Uterus (tissue), 4 donors: ENCODE measurements around the gene NBAS. TPM values are rescaled to one million over a fixed set of nuclear protein-coding genes. Genes with fewer than 3 reads are reported as not detected.

ENCODE experiments used
- DNase-seq, 2 donors: peaks; one replicate each; pipeline ENCODE4 v3.0.0-alpha.2; 2019 to 2020
- H3K27ac ChIP-seq, 2 donors: fragments of 200-600 bp; sonication (generic); 1 replicate in 1 of 2; 2 replicates in 1 of 2; pipeline ENCODE4 v1.5.1; 2016 to 2018
- H3K27me3 ChIP-seq, 2 donors: fragments of 200-600 bp; sonication (generic); one replicate each; pipeline ENCODE4 v1.5.1; 2018 to 2019; ENCODE audit warnings: control low read depth in 1 of 2
- H3K36me3 ChIP-seq, 2 donors: fragments of 200-600 bp; sonication (generic); one replicate each; pipeline ENCODE4 v1.5.1; 2019; ENCODE audit warnings: control low read depth in 1 of 2
- H3K4me1 ChIP-seq, 2 donors: fragments of 200-600 bp; sonication (generic); one replicate each; pipeline ENCODE4 v1.5.1; 2018 to 2019; ENCODE audit warnings: control low read depth in 1 of 2
- H3K4me3 ChIP-seq, 2 donors: fragments of 200-600 bp; sonication (generic); 1 replicate in 1 of 2; 2 replicates in 1 of 2; pipeline ENCODE4 v1.5.1; 2018 to 2019; ENCODE audit warnings: mild to moderate bottlenecking in 1 of 2
- H3K9me3 ChIP-seq, 2 donors: fragments of 200-600 bp; sonication (generic); one replicate each; pipeline ENCODE4 v1.5.1; 2019; ENCODE audit warnings: control low read depth in 1 of 2
- CTCF ChIP-seq, 4 experiments: fragments of 200-600 bp in 2 of 4; fragments of 450-650 bp in 2 of 4; sonication (generic) in 2 of 4; IDR thresholded peaks; one replicate each; pipeline ENCODE4 v1.5.1; 2016 to 2019; ENCODE audit warnings: antibody characterized with exemption in 4 of 4, mild to moderate bottlenecking in 2 of 4, moderate library complexity in 1 of 4
- POLR2A ChIP-seq, 2 donors: fragments of 450-650 bp; IDR thresholded peaks; one replicate each; pipeline ENCODE4 v1.6.1; 2016; ENCODE audit warnings: antibody characterized with exemption in 2 of 2, mild to moderate bottlenecking in 1 of 2, moderate library complexity in 1 of 2
- intact Hi-C: fragments of 100-400 bp; cut with DNase I; formaldehyde crosslinking; loops from one replicate; pipeline ENCODE4 v1.15.1; 2023; ENCODE audit warnings: low total_unique reads
- total RNA-seq, 4 donors: library from RNA; depleted of rRNA in 3 of 4; stranded (reverse); fragments of >200 nt in 3 of 4; gene quantifications; one replicate each; pipeline versions ENCODE4 v1.1.0 to v1.2.4, GENCODE V29; 2014 to 2023
- donor health status: DM: yes; HTN: yes; CAD: no.

NBAS gene
- total RNA-seq, 4 donors from 2014 or later = 36.2 to 93.5 (median 49.5) TPM

- DNase-seq = no peak
- intact Hi-C loops = no loop called here
- Histone ChIP-seq H3K27ac (no peak overlapping the region), H3K27me3 (no peaks in the 10 kb centered on the region), H3K36me3 (no peaks in the 10 kb centered on the region), H3K4me1 (no peaks in the 10 kb centered on the region), H3K9me3 (no peaks in the 10 kb centered on the region), H3K4me3 (no peak overlapping the region)
- no peak for TF ChIP-seq CTCF (IDR thresholded peaks at IDR 0.05)
- no peak for TF ChIP-seq POLR2A (IDR thresholded peaks at IDR 0.05)
Measured at GRCh38 chr2:15241201-15241600, 319.9 kb downstream of the NBAS start.

GRCh38 chr2:15238028-15238427 lies 323.1 kb downstream of the NBAS start:
- H3K4me3 ChIP-seq = no peak overlapping the region
- H3K27me3 ChIP-seq = no peaks in the 10 kb centered on the region
- H3K4me1 ChIP-seq = no peaks in the 10 kb centered on the region
- no peaks in the 10 kb centered on the region for H3K9me3 ChIP-seq
- H3K36me3 ChIP-seq = no peaks in the 10 kb centered on the region
- no peak for DNase-seq
- no peak overlapping the region for H3K27ac ChIP-seq
- TF ChIP-seq CTCF (IDR thresholded peaks at IDR 0.05) (no peak), POLR2A (IDR thresholded peaks at IDR 0.05) (no peak)
- intact Hi-C loops = no loop called here

- Histone ChIP-seq H3K36me3 (no peaks in the 10 kb centered on the region), H3K9me3 (no peaks in the 10 kb centered on the region), H3K4me1 (no peaks in the 10 kb centered on the region), H3K27ac (no peak overlapping the region), H3K4me3 (no peak overlapping the region), H3K27me3 (no peaks in the 10 kb centered on the region)
- intact Hi-C loops = no loop called here
- TF ChIP-seq CTCF (IDR thresholded peaks at IDR 0.05) (no peak), POLR2A (IDR thresholded peaks at IDR 0.05) (no peak)
- no peak for DNase-seq
Measured at GRCh38 chr2:15230599-15231192, 330.4 kb downstream of the NBAS start.

GRCh38 chr2:15226661-15227060 lies 334.5 kb downstream of the NBAS start:
- no peak for DNase-seq
- TF ChIP-seq CTCF (IDR thresholded peaks at IDR 0.05) = no peak
- TF ChIP-seq POLR2A (IDR thresholded peaks at IDR 0.05) = no peak
- intact Hi-C loops = no loop called here
- Histone ChIP-seq H3K36me3 (no peaks in the 10 kb centered on the region), H3K4me3 (no peak overlapping the region), H3K9me3 (no peaks in the 10 kb centered on the region), H3K4me1 (no peaks in the 10 kb centered on the region), H3K27me3 (no peaks in the 10 kb centered on the region), H3K27ac (no peak overlapping the region)

GRCh38 chr2:15225131-15225530 lies 336.0 kb downstream of the NBAS start:
- no peaks in the 10 kb centered on the region for H3K4me1 ChIP-seq
- DNase-seq = no peak
- intact Hi-C loops = no loop called here
- TF ChIP-seq CTCF (IDR thresholded peaks at IDR 0.05) (no peak), POLR2A (IDR thresholded peaks at IDR 0.05) (no peak)
- H3K27ac ChIP-seq = no peak overlapping the region
- no peaks in the 10 kb centered on the region for H3K27me3 ChIP-seq
- H3K4me3 ChIP-seq = no peak overlapping the region
- H3K36me3 ChIP-seq = no peaks in the 10 kb centered on the region
- H3K9me3 ChIP-seq = no peaks in the 10 kb centered on the region
